Peyer's patch (tissue), 4 donors: Measurements from ENCODE around the gene CEP83. TPM values are rescaled to one million over a fixed set of nuclear protein-coding genes. Genes with fewer than 3 reads are reported as not detected.

Source experiments
- DNase-seq, 3 donors: peaks; one replicate each; pipeline ENCODE4 v3.0.0-alpha.2; 2017 to 2019
- H3K27ac ChIP-seq, 4 donors: fragments of 200-600 bp; sonication (generic); one replicate each; pipeline ENCODE4 v1.5.1; 2016 to 2019
- H3K27me3 ChIP-seq, 2 donors: fragments of 200-600 bp; sonication (generic); one replicate each; pipeline ENCODE4 v1.5.1; 2019
- H3K36me3 ChIP-seq, 3 donors: fragments of 200-600 bp; sonication (generic); one replicate each; pipeline ENCODE4 v1.5.1; 2016 to 2019
- H3K4me1 ChIP-seq, 4 donors: fragments of 200-600 bp; sonication (generic); one replicate each; pipeline ENCODE4 v1.5.1; 2016 to 2019
- H3K4me3 ChIP-seq, 4 donors: fragments of 200-600 bp; sonication (generic); 1 replicate in 3 of 4; 2 replicates in 1 of 4; pipeline ENCODE4 v1.5.1; 2016 to 2019; ENCODE audit warnings: mild to moderate bottlenecking in 1 of 4
- H3K9me3 ChIP-seq, 4 donors: fragments of 200-600 bp; sonication (generic); one replicate each; pipeline ENCODE4 v1.5.1; 2016 to 2019; ENCODE audit warnings: mild to moderate bottlenecking in 1 of 4
- POLR2A ChIP-seq, 2 donors: fragments of 450-650 bp; IDR thresholded peaks; one replicate each; pipeline ENCODE4 v1.5.1; 2017; ENCODE audit warnings: antibody characterized with exemption in 2 of 2, mild to moderate bottlenecking in 2 of 2, moderate library complexity in 2 of 2
- total RNA-seq, 4 donors: library from RNA; depleted of rRNA; stranded (reverse); fragments of >200 nt; gene quantifications; one replicate each; pipeline ENCODE4 v1.1.0, GENCODE V29; 2016
- TF ChIP-seq, protein P1 (sequence below), 6 experiments: fragments of 450-650 bp in 4 of 6; fragments of 200-600 bp in 2 of 6; sonication (generic) in 1 of 6; IDR thresholded peaks; one replicate each; pipeline ENCODE4 v1.5.1; 2017 to 2019; ENCODE audit warnings: antibody characterized with exemption in 6 of 6, mild to moderate bottlenecking in 3 of 6, moderate library complexity in 1 of 6

CEP83 gene
- total RNA-seq, 4 donors from 2014 or later = 7.2 to 69.3 (median 17.4) TPM

DNA sequence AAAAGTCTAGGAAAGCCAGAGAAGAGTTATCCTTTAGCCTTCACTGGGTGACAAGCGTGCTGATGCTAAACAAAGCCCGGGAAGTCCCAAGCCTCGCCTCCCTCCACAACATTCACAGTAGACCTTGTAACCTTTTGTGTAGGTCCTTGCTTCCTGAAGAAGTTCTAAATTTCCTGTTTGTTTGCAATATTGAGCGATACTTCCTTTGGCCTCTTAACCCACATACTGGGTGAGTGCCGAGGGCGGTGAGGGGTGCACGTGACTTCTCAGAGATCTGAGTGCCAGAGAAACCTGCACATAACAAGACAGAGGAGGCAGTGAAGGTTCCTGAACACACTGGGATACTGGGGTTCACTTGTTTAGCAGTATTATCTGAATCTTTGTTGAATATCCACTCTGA is 177.0 kb downstream of the CEP83 start:
- Histone ChIP-seq H3K27ac (peak overlapping the region in 2 of 4 donors; percentile 15 to 65), H3K27me3 (no peaks in the 10 kb centered on the region), H3K9me3 (no peaks in the 10 kb centered on the region), H3K36me3 (no peaks in the 10 kb centered on the region), H3K4me3 (no peak overlapping the region), H3K4me1 (peaks cover 0 to 13% (median 0%) of the 10 kb centered on the region in 4 donors)
- TF ChIP-seq, protein P1, sequence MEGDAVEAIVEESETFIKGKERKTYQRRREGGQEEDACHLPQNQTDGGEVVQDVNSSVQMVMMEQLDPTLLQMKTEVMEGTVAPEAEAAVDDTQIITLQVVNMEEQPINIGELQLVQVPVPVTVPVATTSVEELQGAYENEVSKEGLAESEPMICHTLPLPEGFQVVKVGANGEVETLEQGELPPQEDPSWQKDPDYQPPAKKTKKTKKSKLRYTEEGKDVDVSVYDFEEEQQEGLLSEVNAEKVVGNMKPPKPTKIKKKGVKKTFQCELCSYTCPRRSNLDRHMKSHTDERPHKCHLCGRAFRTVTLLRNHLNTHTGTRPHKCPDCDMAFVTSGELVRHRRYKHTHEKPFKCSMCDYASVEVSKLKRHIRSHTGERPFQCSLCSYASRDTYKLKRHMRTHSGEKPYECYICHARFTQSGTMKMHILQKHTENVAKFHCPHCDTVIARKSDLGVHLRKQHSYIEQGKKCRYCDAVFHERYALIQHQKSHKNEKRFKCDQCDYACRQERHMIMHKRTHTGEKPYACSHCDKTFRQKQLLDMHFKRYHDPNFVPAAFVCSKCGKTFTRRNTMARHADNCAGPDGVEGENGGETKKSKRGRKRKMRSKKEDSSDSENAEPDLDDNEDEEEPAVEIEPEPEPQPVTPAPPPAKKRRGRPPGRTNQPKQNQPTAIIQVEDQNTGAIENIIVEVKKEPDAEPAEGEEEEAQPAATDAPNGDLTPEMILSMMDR (IDR thresholded peaks at IDR 0.05) = no peak
- TF ChIP-seq POLR2A (IDR thresholded peaks at IDR 0.05) = no peak
- DNase-seq = peak in 2 of 3 donors; percentile 75 to 81

DNA sequence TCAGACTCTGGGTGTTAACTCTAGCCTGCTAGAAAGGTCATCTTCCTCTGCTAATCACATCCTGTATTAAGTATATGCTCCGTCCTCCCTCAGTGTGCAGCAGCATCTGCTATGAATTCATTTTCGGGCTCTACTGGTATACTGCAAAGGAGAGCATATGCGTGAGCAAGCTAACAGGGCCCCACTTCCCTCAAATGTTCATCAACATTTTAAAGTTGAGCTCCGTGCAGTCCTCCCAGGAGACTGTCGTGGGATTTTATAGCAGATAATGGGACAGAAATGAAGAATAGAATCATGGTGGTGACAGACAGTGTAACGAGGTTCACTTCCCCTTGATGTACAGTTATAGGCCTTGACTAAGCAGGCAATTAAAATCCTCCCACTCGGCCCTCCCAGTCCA is 179.6 kb downstream of the CEP83 start:
- Histone ChIP-seq H3K4me1 (peaks cover 0 to 5% (median 0%) of the 10 kb centered on the region in 4 donors), H3K9me3 (no peaks in the 10 kb centered on the region), H3K4me3 (no peak overlapping the region), H3K27ac (no peak overlapping the region), H3K36me3 (no peaks in the 10 kb centered on the region), H3K27me3 (no peaks in the 10 kb centered on the region)
- TF ChIP-seq, protein P1 (IDR thresholded peaks at IDR 0.05) = no peak
- TF ChIP-seq POLR2A (IDR thresholded peaks at IDR 0.05) = no peak
- DNase-seq = no peak

DNA sequence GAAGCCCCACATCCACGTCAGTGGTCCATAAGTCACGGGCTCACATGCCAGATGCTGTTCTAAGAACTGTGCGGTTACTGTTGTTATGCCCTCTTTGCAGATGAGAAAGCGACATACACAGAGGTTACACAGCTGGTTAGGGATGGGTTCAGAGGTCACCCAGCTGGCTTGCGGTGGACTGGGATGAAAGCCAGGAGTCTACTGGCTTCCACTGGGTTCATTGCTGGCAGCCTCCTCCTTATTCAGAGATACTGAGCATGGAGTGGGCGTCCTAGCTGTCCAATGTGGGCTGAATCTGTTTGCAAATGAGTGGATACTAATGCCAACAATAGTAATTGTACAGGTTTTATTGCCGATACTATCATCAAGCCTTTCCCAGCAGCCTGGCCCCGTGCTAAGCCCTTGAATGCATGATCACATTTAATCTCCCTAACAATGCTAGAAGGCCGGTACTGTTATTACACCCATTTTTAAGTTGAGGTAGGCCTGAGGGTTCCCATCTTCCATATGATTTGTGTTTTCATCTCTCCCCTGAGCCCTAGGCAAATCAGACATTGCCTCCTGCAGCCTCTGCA is 182.2 kb downstream of the CEP83 start:
- Histone ChIP-seq H3K4me1 (no peaks in the 10 kb centered on the region), H3K27me3 (no peaks in the 10 kb centered on the region), H3K4me3 (no peak overlapping the region), H3K36me3 (no peaks in the 10 kb centered on the region), H3K9me3 (no peaks in the 10 kb centered on the region), H3K27ac (no peak overlapping the region)
- DNase-seq = no peak
- no peak for TF ChIP-seq POLR2A (IDR thresholded peaks at IDR 0.05)
- TF ChIP-seq, protein P1 (IDR thresholded peaks at IDR 0.05) = no peak

DNA sequence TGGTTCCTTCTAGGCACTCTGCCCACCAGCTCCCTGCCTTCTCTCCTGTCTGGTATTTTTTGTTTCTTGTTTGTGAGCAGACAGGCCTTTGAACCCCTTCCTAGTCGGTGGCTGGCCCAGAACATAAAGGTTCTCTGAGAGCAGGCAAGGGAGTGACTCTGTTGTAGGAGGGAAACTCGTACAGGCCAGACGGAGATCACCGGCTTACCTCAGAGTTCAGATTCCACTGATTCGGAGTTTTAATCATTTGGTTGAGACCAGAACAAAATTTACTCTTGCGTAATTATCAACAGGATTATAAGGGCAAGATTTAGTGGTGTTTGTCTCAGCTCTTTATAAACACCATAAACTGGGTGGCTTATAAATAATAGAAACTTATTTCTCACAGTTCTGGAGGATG is 182.9 kb downstream of the CEP83 start:
- TF ChIP-seq POLR2A (IDR thresholded peaks at IDR 0.05) = no peak
- TF ChIP-seq, protein P1 (IDR thresholded peaks at IDR 0.05) = no peak
- Histone ChIP-seq H3K9me3 (no peaks in the 10 kb centered on the region), H3K27ac (no peak overlapping the region), H3K4me3 (no peak overlapping the region), H3K27me3 (no peaks in the 10 kb centered on the region), H3K36me3 (no peaks in the 10 kb centered on the region), H3K4me1 (no peaks in the 10 kb centered on the region)
- DNase-seq = no peak

DNA sequence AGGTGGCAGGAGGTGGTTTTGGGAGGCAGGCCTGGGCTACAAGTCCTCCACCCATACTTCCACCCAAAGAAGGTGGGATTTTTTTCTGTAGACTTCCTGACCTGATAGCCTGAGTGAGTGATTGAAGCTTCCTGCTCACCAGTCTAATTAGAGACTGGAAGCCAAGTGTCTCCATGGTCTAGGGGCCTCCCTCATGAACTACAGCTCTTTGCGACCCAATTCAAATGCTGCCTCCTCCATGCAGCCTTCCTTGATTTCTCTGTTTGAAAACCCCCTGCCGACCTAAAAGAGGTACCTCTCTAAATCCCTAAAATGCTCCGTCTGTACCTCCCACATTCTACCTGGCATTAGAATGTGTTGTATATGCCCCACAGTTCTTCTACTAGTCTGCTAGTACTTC is 186.4 kb downstream of the CEP83 start:
- TF ChIP-seq, protein P1 (IDR thresholded peaks at IDR 0.05) = no peak
- TF ChIP-seq POLR2A (IDR thresholded peaks at IDR 0.05) = no peak
- H3K36me3 ChIP-seq = no peaks in the 10 kb centered on the region
- no peak overlapping the region for H3K4me3 ChIP-seq
- peaks cover 0 to 4% (median 0%) of the 10 kb centered on the region in 4 donors for H3K4me1 ChIP-seq
- DNase-seq = no peak
- no peaks in the 10 kb centered on the region for H3K9me3 ChIP-seq
- H3K27me3 ChIP-seq = no peaks in the 10 kb centered on the region
- H3K27ac ChIP-seq = no peak overlapping the region

DNA sequence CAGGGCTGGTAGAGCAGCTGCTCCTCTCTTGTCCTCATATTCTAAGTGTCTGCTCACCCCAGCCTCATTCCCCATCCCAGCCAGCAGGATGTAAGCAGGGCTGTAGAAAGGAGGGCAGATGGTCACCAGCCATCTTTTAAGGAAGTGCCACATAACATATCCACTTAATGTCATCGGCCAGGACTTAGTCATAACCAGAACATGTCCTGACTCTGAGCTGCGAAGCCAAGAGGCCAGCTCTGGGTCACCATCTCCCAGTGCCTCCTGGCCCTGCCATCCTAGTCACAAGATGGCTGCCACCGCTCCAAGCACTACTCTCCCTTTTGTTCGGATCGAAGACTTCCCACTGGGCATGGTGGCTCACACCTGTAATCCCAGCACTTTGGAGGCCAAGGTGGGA is 187.4 kb downstream of the CEP83 start:
- Histone ChIP-seq H3K27ac (no peak overlapping the region), H3K9me3 (no peaks in the 10 kb centered on the region), H3K4me1 (peaks cover 0 to 4% (median 0%) of the 10 kb centered on the region in 4 donors), H3K4me3 (no peak overlapping the region), H3K27me3 (no peaks in the 10 kb centered on the region), H3K36me3 (no peaks in the 10 kb centered on the region)
- DNase-seq = no peak
- TF ChIP-seq, protein P1 (IDR thresholded peaks at IDR 0.05) = no peak
- no peak for TF ChIP-seq POLR2A (IDR thresholded peaks at IDR 0.05)
